HEK293T (cell line): ENCODE data around the gene SLC45A1.

Source experiments
- ARNT ChIP-seq: fragments of 450-650 bp; IDR thresholded peaks from 2 replicates; pipeline ENCODE4 v1.6.1; 2017; ENCODE audit warnings: mild to moderate bottlenecking
- BHLHE40 ChIP-seq: fragments of 450-650 bp; IDR thresholded peaks from 2 replicates; pipeline ENCODE4 v1.6.1; 2016; ENCODE audit warnings: mild to moderate bottlenecking, moderate library complexity, borderline replicate concordance
- CTBP1 ChIP-seq: fragments of 450-650 bp; IDR thresholded peaks from 2 replicates; pipeline ENCODE4 v1.6.1; 2016; ENCODE audit warnings: borderline replicate concordance
- ELF4 ChIP-seq: fragments of 450-650 bp; IDR thresholded peaks from 2 replicates; pipeline ENCODE4 v1.6.1; 2017; ENCODE audit warnings: antibody characterized with exemption
- FOXA1 ChIP-seq: fragments of 450-650 bp; IDR thresholded peaks from 2 replicates; pipeline ENCODE4 v1.6.1; 2016; ENCODE audit warnings: mild to moderate bottlenecking
- FOXK2 ChIP-seq: fragments of 450-650 bp; IDR thresholded peaks from 2 replicates; pipeline ENCODE4 v1.6.1; 2016; ENCODE audit warnings: mild to moderate bottlenecking
- HDGF ChIP-seq: fragments of 450-650 bp; IDR thresholded peaks from 2 replicates; pipeline ENCODE4 v1.6.1; 2017; ENCODE audit warnings: antibody characterized with exemption, borderline replicate concordance
- SP1 ChIP-seq: fragments of 450-650 bp; IDR thresholded peaks from 2 replicates; pipeline ENCODE4 v1.6.1; 2017
- SUZ12 ChIP-seq: fragments of 450-650 bp; IDR thresholded peaks from 2 replicates; pipeline ENCODE4 v1.6.1; 2016; ENCODE audit warnings: mild to moderate bottlenecking
- TARDBP ChIP-seq: fragments of 450-650 bp; IDR thresholded peaks from 2 replicates; pipeline ENCODE4 v1.6.1; 2016
- ZNF384 ChIP-seq: fragments of 450-650 bp; IDR thresholded peaks from 2 replicates; pipeline ENCODE4 v1.6.1; 2016
- TF ChIP-seq, protein P1 (sequence below): fragments of 450-650 bp; IDR thresholded peaks from 2 replicates; pipeline ENCODE4 v1.6.1; 2016

- TF ChIP-seq FOXK2 (no peak), TARDBP (no peak), FOXA1 (no peak), BHLHE40 (no peak), SUZ12 (no peak), ZNF384 (no peak), ARNT (no peak), SP1 (no peak), HDGF (no peak), ELF4 (no peak), CTBP1 (no peak)
- TF ChIP-seq, protein P1, sequence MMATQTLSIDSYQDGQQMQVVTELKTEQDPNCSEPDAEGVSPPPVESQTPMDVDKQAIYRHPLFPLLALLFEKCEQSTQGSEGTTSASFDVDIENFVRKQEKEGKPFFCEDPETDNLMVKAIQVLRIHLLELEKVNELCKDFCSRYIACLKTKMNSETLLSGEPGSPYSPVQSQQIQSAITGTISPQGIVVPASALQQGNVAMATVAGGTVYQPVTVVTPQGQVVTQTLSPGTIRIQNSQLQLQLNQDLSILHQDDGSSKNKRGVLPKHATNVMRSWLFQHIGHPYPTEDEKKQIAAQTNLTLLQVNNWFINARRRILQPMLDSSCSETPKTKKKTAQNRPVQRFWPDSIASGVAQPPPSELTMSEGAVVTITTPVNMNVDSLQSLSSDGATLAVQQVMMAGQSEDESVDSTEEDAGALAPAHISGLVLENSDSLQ, result no peak
Observed at GRCh38 chr1:8348777-8349472, 31.0 kb downstream of the SLC45A1 start.
